ENCODE results near the gene FRMD8. TPM values are rescaled to one million over a fixed set of nuclear protein-coding genes. Genes with fewer than 3 reads are reported as not detected.

The FRMD8 gene
- total and polyA plus RNA-seq, 9 of the 15 experiments (the other 6 are each of a cell fraction or from before 2014, with no cell fraction given), result 4.5 to 54.5 (median 15.8) TPM

DNA sequence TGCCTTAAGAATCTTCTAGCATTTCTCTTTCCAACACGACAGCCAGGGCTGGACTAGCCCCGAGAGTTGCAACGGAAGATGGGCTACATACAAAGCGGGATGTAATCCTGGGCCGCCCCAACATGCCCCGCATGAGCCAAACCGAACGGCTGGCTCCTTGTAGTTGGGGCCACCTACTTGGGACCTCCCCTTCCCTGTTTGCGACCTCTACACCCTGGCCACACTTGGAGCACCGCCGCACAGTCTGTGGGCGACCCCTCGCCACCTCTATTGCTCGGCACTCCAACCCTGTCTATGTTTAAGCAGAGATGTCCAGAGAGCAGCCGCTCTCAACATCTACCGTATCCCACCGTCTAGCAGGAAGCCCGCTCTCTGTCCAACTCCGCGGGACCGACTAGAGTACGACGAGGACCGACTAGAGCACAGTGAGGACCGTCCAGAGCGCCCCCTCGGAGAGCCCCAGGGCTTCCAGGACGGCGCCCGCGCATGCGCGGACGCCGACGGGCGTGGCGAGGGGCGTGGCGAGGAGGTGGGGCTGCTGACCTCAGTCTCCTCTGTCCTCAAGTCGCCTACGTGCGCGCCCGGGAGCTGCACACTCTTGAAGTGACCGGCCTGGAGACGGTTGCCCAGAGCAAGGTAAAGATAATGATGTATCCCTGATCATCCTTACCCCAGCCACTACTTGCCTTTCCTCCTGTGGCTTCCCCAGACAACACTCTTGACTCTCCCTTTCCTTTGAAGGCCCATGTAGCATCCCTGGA is 68.4 kb downstream of the FRMD8 start (continued):
- TF ChIP-seq, protein P1, sequence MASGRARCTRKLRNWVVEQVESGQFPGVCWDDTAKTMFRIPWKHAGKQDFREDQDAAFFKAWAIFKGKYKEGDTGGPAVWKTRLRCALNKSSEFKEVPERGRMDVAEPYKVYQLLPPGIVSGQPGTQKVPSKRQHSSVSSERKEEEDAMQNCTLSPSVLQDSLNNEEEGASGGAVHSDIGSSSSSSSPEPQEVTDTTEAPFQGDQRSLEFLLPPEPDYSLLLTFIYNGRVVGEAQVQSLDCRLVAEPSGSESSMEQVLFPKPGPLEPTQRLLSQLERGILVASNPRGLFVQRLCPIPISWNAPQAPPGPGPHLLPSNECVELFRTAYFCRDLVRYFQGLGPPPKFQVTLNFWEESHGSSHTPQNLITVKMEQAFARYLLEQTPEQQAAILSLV (tag; IDR thresholded peaks at IDR 0.05), result no peak
- TF ChIP-seq NR4A1 (CRISPR knock-in tag; IDR thresholded peaks at IDR 0.05), result 0 out of 2 replicates have a peak, but pooled peaks have one; percentile 38
- TF ChIP-seq NR4A1 (tag; IDR thresholded peaks at IDR 0.05), result no peak
- no peak for TF ChIP-seq ZNF174 (CRISPR knock-in tag; IDR thresholded peaks at IDR 0.05)
- no peak for TF ChIP-seq ZSCAN32 (CRISPR knock-in tag; IDR thresholded peaks at IDR 0.05)
- no peak for TF ChIP-seq ZNF586 (CRISPR knock-in tag; conservative IDR thresholded peaks at IDR 0.05)
- TF ChIP-seq ZKSCAN8 (CRISPR knock-in tag; IDR thresholded peaks at IDR 0.05), result no peak
- TF ChIP-seq, protein P2, sequence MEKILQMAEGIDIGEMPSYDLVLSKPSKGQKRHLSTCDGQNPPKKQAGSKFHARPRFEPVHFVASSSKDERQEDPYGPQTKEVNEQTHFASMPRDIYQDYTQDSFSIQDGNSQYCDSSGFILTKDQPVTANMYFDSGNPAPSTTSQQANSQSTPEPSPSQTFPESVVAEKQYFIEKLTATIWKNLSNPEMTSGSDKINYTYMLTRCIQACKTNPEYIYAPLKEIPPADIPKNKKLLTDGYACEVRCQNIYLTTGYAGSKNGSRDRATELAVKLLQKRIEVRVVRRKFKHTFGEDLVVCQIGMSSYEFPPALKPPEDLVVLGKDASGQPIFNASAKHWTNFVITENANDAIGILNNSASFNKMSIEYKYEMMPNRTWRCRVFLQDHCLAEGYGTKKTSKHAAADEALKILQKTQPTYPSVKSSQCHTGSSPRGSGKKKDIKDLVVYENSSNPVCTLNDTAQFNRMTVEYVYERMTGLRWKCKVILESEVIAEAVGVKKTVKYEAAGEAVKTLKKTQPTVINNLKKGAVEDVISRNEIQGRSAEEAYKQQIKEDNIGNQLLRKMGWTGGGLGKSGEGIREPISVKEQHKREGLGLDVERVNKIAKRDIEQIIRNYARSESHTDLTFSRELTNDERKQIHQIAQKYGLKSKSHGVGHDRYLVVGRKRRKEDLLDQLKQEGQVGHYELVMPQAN (IDR thresholded peaks at IDR 0.05; ENCODE audit: borderline replicate concordance), result no peak
- TF ChIP-seq POLR2H (tag; IDR thresholded peaks at IDR 0.05; ENCODE audit: low read depth), result peak; percentile 95
- no peak for TF ChIP-seq ZNF253 (CRISPR knock-in tag; conservative IDR thresholded peaks at IDR 0.05)
- TF ChIP-seq GTF2E2 (tag; IDR thresholded peaks at IDR 0.05), result no peak
- no peak for TF ChIP-seq ZNF134 (CRISPR knock-in tag; conservative IDR thresholded peaks at IDR 0.05)
- no peak for TF ChIP-seq ZNF324 (CRISPR knock-in tag; IDR thresholded peaks at IDR 0.05)
- 0 out of 2 replicates have a peak, but pooled peaks have one; percentile 7 for TF ChIP-seq ZNF589 (CRISPR knock-in tag; IDR thresholded peaks at IDR 0.05; ENCODE audit: low read depth)
- no peak for TF ChIP-seq ILK (tag; IDR thresholded peaks at IDR 0.05; ENCODE audit: borderline replicate concordance, low read depth)
- TF ChIP-seq ZNF133 (CRISPR knock-in tag; IDR thresholded peaks at IDR 0.05), result no peak
- TF ChIP-seq ZBTB7A (IDR thresholded peaks at IDR 0.05; ENCODE audit: borderline replicate concordance, control insufficient read depth, low read depth, low read length), result peak; percentile 76; the same call in 1 of the 2 replicates
- TF ChIP-seq RBBP5 (IDR thresholded peaks at IDR 0.05; ENCODE audit: borderline replicate concordance, insufficient read depth, low read length, poor library complexity, severe bottlenecking), result peak; percentile 68
- TF ChIP-seq CHCHD3 (CRISPR knock-in tag; IDR thresholded peaks at IDR 0.05), result no peak
- no peak for TF ChIP-seq ZFP36 (IDR thresholded peaks at IDR 0.05; ENCODE audit: low read depth, low read length, partially characterized antibody)
- no peak for TF ChIP-seq PHB (CRISPR knock-in tag; IDR thresholded peaks at IDR 0.05)
- no peak for TF ChIP-seq HNRNPL (IDR thresholded peaks at IDR 0.05; ENCODE audit: low read depth, low read length)
- no peak for TF ChIP-seq ZNF77 (CRISPR knock-in tag; IDR thresholded peaks at IDR 0.05)
- no peak for TF ChIP-seq DDX20 (tag; IDR thresholded peaks at IDR 0.05; ENCODE audit: low read depth)
- no peak for TF ChIP-seq ZNF79 (CRISPR knock-in tag; IDR thresholded peaks at IDR 0.05; ENCODE audit: low read depth)
- no peak for TF ChIP-seq SLC30A9 (CRISPR knock-in tag; IDR thresholded peaks at IDR 0.05)
- no peak for TF ChIP-seq ZC3H8 (IDR thresholded peaks at IDR 0.05)
- peak; percentile 78 for TF ChIP-seq ATF7 (IDR thresholded peaks at IDR 0.05)
- TF ChIP-seq ZNF76 (CRISPR knock-in tag; IDR thresholded peaks at IDR 0.05; ENCODE audit: borderline replicate concordance), result no peak

Measured in K562 (cell line).